ENCODE data around the gene PRXL2B. TPM values are rescaled to one million over a fixed set of nuclear protein-coding genes. Genes with fewer than 3 reads are reported as not detected.

Gene PRXL2B
- total and polyA plus RNA-seq, 2 donors (not counting 1 experiment from before 2014, with no cell fraction given), result 11.7 to 13.8 TPM

DNA sequence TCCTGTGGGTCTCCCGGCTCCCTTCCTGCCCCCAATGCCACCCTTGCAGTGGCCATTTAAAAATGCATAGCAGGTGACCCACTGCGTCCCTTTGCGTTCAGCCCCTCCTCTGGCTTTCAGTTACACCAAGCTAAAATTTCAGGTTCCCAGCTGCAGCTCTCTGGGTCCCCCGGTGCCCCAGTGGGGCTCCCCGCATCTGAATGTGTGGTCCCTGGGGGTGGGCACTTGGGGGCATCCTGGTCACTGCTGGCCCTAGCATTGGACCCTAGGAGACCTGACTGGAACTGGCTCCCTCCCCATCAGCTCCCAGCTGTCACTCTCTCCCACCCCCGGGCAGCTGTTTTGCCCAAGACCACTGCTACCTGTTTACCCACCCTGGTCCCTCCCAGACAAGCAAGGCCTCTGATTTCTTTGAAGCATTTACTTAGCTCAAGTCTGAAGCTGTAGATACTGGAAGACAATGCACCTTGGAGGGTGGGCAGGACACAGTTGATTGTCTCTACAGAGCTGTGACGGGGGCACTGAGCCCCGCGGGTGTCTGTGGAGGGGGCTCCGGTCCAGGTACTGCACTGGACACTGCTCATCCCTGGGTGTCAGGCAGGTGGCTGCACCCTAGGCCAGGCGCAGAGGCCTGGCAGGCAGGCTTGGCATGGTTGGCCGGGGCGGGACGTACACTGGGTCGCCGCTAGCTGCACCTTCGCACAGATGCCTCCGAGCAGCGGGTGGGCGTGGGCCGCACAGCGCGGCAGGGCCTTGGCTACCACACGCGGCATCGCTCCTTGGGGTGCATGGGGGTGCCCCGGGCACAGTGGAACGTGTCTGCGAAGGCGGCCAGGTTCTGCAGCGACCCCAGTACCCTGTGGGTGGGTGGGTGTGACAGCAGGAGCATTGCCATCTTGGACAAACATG is 3.9 kb downstream of the PRXL2B start:
- no peak overlapping the region for H3K9ac ChIP-seq (ENCODE audit: insufficient read depth, low read length)
- no peak overlapping the region for H3K27ac ChIP-seq (ENCODE audit: insufficient read depth, low read length)
- no peak overlapping the region for H3K4me3 ChIP-seq (replicated peaks in 1 of 4; ENCODE audit: control extremely low read depth in 1 of 4, insufficient read depth in 1 of 4, low read depth in 3 of 4, low read length in 4 of 4)
- no peak for DNase-seq (ENCODE audit: low read depth in 2 of 2)
- H2AFZ ChIP-seq (ENCODE audit: low read length), result no peak overlapping the region
- H3K4me2 ChIP-seq (ENCODE audit: extremely low read depth, insufficient read depth, low read length), result no peak overlapping the region
- H3K4me1 ChIP-seq (ENCODE audit: control insufficient read depth, extremely low read depth, insufficient read depth, low read length), result peaks cover 8% of the 10 kb centered on the region
- TF ChIP-seq EZH2 (IDR thresholded peaks at IDR 0.05; ENCODE audit: low read length, missing control alignments), result no peak
- TF ChIP-seq, protein P1, sequence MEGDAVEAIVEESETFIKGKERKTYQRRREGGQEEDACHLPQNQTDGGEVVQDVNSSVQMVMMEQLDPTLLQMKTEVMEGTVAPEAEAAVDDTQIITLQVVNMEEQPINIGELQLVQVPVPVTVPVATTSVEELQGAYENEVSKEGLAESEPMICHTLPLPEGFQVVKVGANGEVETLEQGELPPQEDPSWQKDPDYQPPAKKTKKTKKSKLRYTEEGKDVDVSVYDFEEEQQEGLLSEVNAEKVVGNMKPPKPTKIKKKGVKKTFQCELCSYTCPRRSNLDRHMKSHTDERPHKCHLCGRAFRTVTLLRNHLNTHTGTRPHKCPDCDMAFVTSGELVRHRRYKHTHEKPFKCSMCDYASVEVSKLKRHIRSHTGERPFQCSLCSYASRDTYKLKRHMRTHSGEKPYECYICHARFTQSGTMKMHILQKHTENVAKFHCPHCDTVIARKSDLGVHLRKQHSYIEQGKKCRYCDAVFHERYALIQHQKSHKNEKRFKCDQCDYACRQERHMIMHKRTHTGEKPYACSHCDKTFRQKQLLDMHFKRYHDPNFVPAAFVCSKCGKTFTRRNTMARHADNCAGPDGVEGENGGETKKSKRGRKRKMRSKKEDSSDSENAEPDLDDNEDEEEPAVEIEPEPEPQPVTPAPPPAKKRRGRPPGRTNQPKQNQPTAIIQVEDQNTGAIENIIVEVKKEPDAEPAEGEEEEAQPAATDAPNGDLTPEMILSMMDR (conservative IDR thresholded peaks at IDR 0.05 in 1 of 2, IDR thresholded peaks at IDR 0.05 in 1 of 2; ENCODE audit: low read depth in 1 of 2, low read length in 2 of 2), result no peak
- H3K36me3 ChIP-seq (ENCODE audit: control insufficient read depth, insufficient read depth, low read length), result no peaks in the 10 kb centered on the region
- H4K20me1 ChIP-seq (ENCODE audit: control insufficient read depth, extremely low read depth, insufficient read depth, low read length), result no peaks in the 10 kb centered on the region
- no peaks in the 10 kb centered on the region for H3K27me3 ChIP-seq (ENCODE audit: control insufficient read depth, insufficient read depth, low read length)
- no peaks in the 10 kb centered on the region for H3K79me2 ChIP-seq (ENCODE audit: control insufficient read depth, insufficient read depth, low read length)
- no peaks in the 10 kb centered on the region for H3K9me3 ChIP-seq (ENCODE audit: control insufficient read depth, insufficient read depth, low read depth, low read length)

DNA sequence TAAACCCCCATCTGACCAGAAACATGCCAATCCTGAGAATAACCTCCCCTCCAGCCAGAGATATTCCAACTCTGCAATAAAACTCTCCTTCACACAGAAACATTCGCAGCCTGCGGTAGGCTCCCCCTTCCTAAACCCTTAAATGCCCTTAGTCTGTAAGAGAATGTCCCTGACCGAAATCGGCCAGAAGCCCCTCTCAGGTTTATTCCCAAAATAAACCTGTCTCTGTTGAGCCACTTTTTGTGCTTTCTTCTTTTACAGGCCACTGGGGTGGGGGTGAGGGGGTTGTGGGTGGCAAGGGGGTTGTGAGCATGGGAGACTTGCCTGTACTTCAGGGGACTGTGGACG is 4.6 kb downstream of the PRXL2B start:
- Histone ChIP-seq H3K9ac (ENCODE audit: insufficient read depth, low read length) (no peak overlapping the region), H3K4me3 (replicated peaks in 1 of 4; ENCODE audit: control extremely low read depth in 1 of 4, insufficient read depth in 1 of 4, low read depth in 3 of 4, low read length in 4 of 4) (no peak overlapping the region), H2AFZ (ENCODE audit: low read length) (no peak overlapping the region), H3K36me3 (ENCODE audit: control insufficient read depth, insufficient read depth, low read length) (no peaks in the 10 kb centered on the region), H3K27me3 (ENCODE audit: control insufficient read depth, insufficient read depth, low read length) (no peaks in the 10 kb centered on the region), H3K79me2 (ENCODE audit: control insufficient read depth, insufficient read depth, low read length) (no peaks in the 10 kb centered on the region), H3K27ac (ENCODE audit: insufficient read depth, low read length) (no peak overlapping the region), H4K20me1 (ENCODE audit: control insufficient read depth, extremely low read depth, insufficient read depth, low read length) (no peaks in the 10 kb centered on the region), H3K4me1 (ENCODE audit: control insufficient read depth, extremely low read depth, insufficient read depth, low read length) (peaks cover 8% of the 10 kb centered on the region), H3K9me3 (ENCODE audit: control insufficient read depth, insufficient read depth, low read depth, low read length) (no peaks in the 10 kb centered on the region), H3K4me2 (ENCODE audit: extremely low read depth, insufficient read depth, low read length) (no peak overlapping the region)
- no peak for DNase-seq (ENCODE audit: low read depth in 2 of 2)
- TF ChIP-seq EZH2 (IDR thresholded peaks at IDR 0.05; ENCODE audit: low read length, missing control alignments), result no peak
- TF ChIP-seq, protein P1 (conservative IDR thresholded peaks at IDR 0.05 in 1 of 2, IDR thresholded peaks at IDR 0.05 in 1 of 2; ENCODE audit: low read depth in 1 of 2, low read length in 2 of 2), result no peak

DNA sequence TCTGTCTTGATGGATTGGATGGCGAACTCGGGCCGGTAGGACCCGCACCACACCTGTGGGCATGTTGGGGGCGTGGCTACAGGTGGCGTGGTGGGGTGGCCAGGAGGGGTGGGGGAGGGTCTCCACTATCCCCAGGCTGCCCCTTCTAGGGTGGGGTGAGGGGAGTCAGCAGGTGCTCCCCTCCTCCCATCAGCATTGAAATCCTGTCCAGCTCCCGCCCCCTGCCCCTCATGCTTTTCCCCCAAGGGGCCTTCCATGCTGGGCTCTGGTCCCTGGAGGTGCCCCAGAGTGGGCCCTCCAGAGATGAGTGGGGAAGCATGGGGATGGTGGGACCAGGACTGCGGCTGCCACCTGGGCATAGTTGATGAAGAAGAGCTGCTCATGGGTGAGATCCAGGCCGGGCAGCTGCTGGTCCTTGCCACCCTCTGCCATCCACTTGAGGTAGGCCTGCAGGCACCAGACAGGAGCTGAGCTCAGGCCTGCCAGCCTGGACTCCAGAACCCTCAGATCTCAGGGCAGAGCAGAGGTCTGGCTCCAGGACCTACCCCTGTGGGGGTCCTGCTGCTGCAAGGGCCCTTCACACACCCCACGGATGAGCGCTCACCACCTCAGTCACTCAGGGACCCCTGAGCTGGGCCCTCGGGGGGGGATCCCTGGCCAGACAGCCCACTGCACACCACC is 5.1 kb downstream of the PRXL2B start:
- no peaks in the 10 kb centered on the region for H4K20me1 ChIP-seq (ENCODE audit: control insufficient read depth, extremely low read depth, insufficient read depth, low read length)
- no peak overlapping the region for H3K4me3 ChIP-seq (replicated peaks in 1 of 4; ENCODE audit: control extremely low read depth in 1 of 4, insufficient read depth in 1 of 4, low read depth in 3 of 4, low read length in 4 of 4)
- H2AFZ ChIP-seq (ENCODE audit: low read length), result no peak overlapping the region
- H3K79me2 ChIP-seq (ENCODE audit: control insufficient read depth, insufficient read depth, low read length), result no peaks in the 10 kb centered on the region
- peaks cover 8% of the 10 kb centered on the region for H3K4me1 ChIP-seq (ENCODE audit: control insufficient read depth, extremely low read depth, insufficient read depth, low read length)
- no peaks in the 10 kb centered on the region for H3K27me3 ChIP-seq (ENCODE audit: control insufficient read depth, insufficient read depth, low read length)
- TF ChIP-seq, protein P1 (conservative IDR thresholded peaks at IDR 0.05 in 1 of 2, IDR thresholded peaks at IDR 0.05 in 1 of 2; ENCODE audit: low read depth in 1 of 2, low read length in 2 of 2), result no peak
- TF ChIP-seq EZH2 (IDR thresholded peaks at IDR 0.05; ENCODE audit: low read length, missing control alignments), result no peak
- no peak overlapping the region for H3K9ac ChIP-seq (ENCODE audit: insufficient read depth, low read length)
- H3K36me3 ChIP-seq (ENCODE audit: control insufficient read depth, insufficient read depth, low read length), result no peaks in the 10 kb centered on the region
- no peaks in the 10 kb centered on the region for H3K9me3 ChIP-seq (ENCODE audit: control insufficient read depth, insufficient read depth, low read depth, low read length)
- no peak for DNase-seq (ENCODE audit: low read depth in 2 of 2)
- H3K27ac ChIP-seq (ENCODE audit: insufficient read depth, low read length), result no peak overlapping the region
- H3K4me2 ChIP-seq (ENCODE audit: extremely low read depth, insufficient read depth, low read length), result no peak overlapping the region
